ENCODE data around the gene PID1.

PID1 gene

GRCh38 chr2:229162015-229162414 lies 109.1 kb downstream of the PID1 start:
- DNase-seq = no peak

- no peak for DNase-seq
Measured at GRCh38 chr2:229160984-229161383, 110.1 kb downstream of the PID1 start.

- no peak for DNase-seq
Measured at GRCh38 chr2:229160180-229160579, 110.9 kb downstream of the PID1 start.

- no peak for DNase-seq
Measured at GRCh38 chr2:229159405-229159804, 111.7 kb downstream of the PID1 start.

GRCh38 chr2:229154381-229154780 lies 116.7 kb downstream of the PID1 start:
- no peak for DNase-seq

GRCh38 chr2:229153951-229154350 lies 117.1 kb downstream of the PID1 start:
- DNase-seq = no peak

- no peak for DNase-seq
Measured at GRCh38 chr2:229153267-229153666, 117.8 kb downstream of the PID1 start.

GRCh38 chr2:229152674-229153073 lies 118.4 kb downstream of the PID1 start:
- no peak for DNase-seq

GRCh38 chr2:229150317-229150716 lies 120.8 kb downstream of the PID1 start:
- no peak for DNase-seq

- DNase-seq = no peak
Measured at GRCh38 chr2:229141424-229142025, 129.6 kb downstream of the PID1 start.

- no peak for DNase-seq
Measured at GRCh38 chr2:229137639-229138038, 133.4 kb downstream of the PID1 start.

GRCh38 chr2:229137066-229137465 lies 134.0 kb downstream of the PID1 start:
- DNase-seq = no peak

- peak; percentile 33 for DNase-seq
Measured at GRCh38 chr2:229133155-229133772, 137.8 kb downstream of the PID1 start.

GRCh38 chr2:229132236-229132635 lies 138.9 kb downstream of the PID1 start:
- DNase-seq = no peak

GRCh38 chr2:229130522-229130921 lies 140.6 kb downstream of the PID1 start:
- DNase-seq = no peak

GRCh38 chr2:229129738-229130371 lies 141.2 kb downstream of the PID1 start:
- DNase-seq = peak; percentile 47

GRCh38 chr2:229127471-229127870 lies 143.6 kb downstream of the PID1 start:
- DNase-seq = no peak

- DNase-seq = peak; percentile 29
Measured at GRCh38 chr2:229126066-229126465, 145.0 kb downstream of the PID1 start.

GRCh38 chr2:229124136-229124535 lies 147.0 kb downstream of the PID1 start:
- DNase-seq = no peak

- DNase-seq = no peak
Measured at GRCh38 chr2:229118927-229119326, 152.2 kb downstream of the PID1 start.

- DNase-seq = no peak
Measured at GRCh38 chr2:229118336-229118735, 152.8 kb downstream of the PID1 start.

GRCh38 chr2:229111744-229112143 lies 159.3 kb downstream of the PID1 start:
- DNase-seq = no peak

- DNase-seq = no peak
Measured at GRCh38 chr2:229109195-229109594, 161.9 kb downstream of the PID1 start.

- DNase-seq = no peak
Measured at GRCh38 chr2:229107601-229108000, 163.5 kb downstream of the PID1 start.

- no peak for DNase-seq
Measured at GRCh38 chr2:229104974-229105387, 166.1 kb downstream of the PID1 start.

Data from femur (tissue), 1 donor.